HEK293 (cell line): Measurements from ENCODE around the gene CARNS1.

Experiments
- CTCF ChIA-PET: fragments of 350-600 bp; formaldehyde crosslinking; extraction: SDS; loops from one replicate; lab custom pipeline; 2021; ENCODE audit warnings: antibody characterized with exemption; lab: Yijun Ruan, JAX
- POLR2A ChIA-PET: fragments of 300-600 bp; formaldehyde crosslinking; extraction: SDS; loops from one replicate; lab custom pipeline; 2020; ENCODE audit warnings: antibody characterized with exemption, inconsistent platforms; lab: Yijun Ruan, JAX
- H3K27ac ChIP-seq: fragments of 200-500 bp; sonication (Bioruptor generic); 2 replicates; pipeline ENCODE4 v1.5.1; 2014; ENCODE audit warnings: low read depth, low read length, control low read depth, inconsistent platforms; ENCODE audit errors: extremely low read depth
- H3K36me3 ChIP-seq, 2 experiments: fragments of 200-500 bp in 1 of 2; sonication (Bioruptor generic) in 1 of 2; 1 replicate in 1 of 2; 2 replicates in 1 of 2; pipeline ENCODE4 v1.5.1; 2014 to 2017; ENCODE audit warnings: inconsistent platforms in 2 of 2, low read length in 2 of 2; ENCODE audit not compliant: control insufficient read depth in 2 of 2, insufficient read depth in 1 of 2
- H3K4me1 ChIP-seq: fragments of 200-500 bp; sonication (Bioruptor generic); 2 replicates; pipeline ENCODE4 v1.5.1; 2014; ENCODE audit warnings: mild to moderate bottlenecking, low read length, inconsistent platforms; ENCODE audit not compliant: control insufficient read depth, insufficient read depth
- H3K4me3 ChIP-seq: 2 replicates; pipeline ENCODE4 v1.5.1; 2011; ENCODE audit warnings: low read depth, mild to moderate bottlenecking, control low read depth, low read length, moderate library complexity
- H3K9me3 ChIP-seq: fragments of 200-500 bp; sonication (Bioruptor generic); 2 replicates; pipeline ENCODE4 v1.5.1; 2014; ENCODE audit warnings: low read depth, low read length, inconsistent platforms; ENCODE audit not compliant: control insufficient read depth, insufficient read depth
- EGR2 ChIP-seq: fragments of 450-650 bp; formaldehyde crosslinking; IDR thresholded peaks from 2 replicates; pipeline ENCODE4 v1.5.1; 2016; ENCODE audit warnings: low read depth, missing biosample characterization, missing genetic modification characterization
- GLIS1 ChIP-seq: fragments of 450-650 bp; formaldehyde crosslinking; IDR thresholded peaks from 2 replicates; pipeline ENCODE4 v1.5.1; 2016; ENCODE audit warnings: missing biosample characterization, missing genetic modification characterization
- GLIS2 ChIP-seq: fragments of 450-650 bp; formaldehyde crosslinking; IDR thresholded peaks from 2 replicates; pipeline ENCODE4 v1.5.1; 2016; ENCODE audit warnings: missing biosample characterization, missing genetic modification characterization
- KLF10 ChIP-seq: fragments of 450-650 bp; IDR thresholded peaks from 2 replicates; pipeline ENCODE4 v1.5.1; 2018; ENCODE audit warnings: missing biosample characterization, mild to moderate bottlenecking, missing genetic modification characterization
- KLF17 ChIP-seq: fragments of 450-650 bp; formaldehyde crosslinking; IDR thresholded peaks from 2 replicates; pipeline ENCODE4 v1.5.1; 2016; ENCODE audit warnings: missing biosample characterization, missing genetic modification characterization
- KLF8 ChIP-seq: fragments of 450-650 bp; formaldehyde crosslinking; IDR thresholded peaks from 2 replicates; pipeline ENCODE4 v1.5.1; 2016; ENCODE audit warnings: missing biosample characterization, missing genetic modification characterization
- KLF9 ChIP-seq: fragments of 450-650 bp; formaldehyde crosslinking; IDR thresholded peaks from 2 replicates; pipeline ENCODE4 v1.5.1; 2016; ENCODE audit warnings: missing biosample characterization, missing genetic modification characterization, low read depth
- MZF1 ChIP-seq: fragments of 450-650 bp; formaldehyde crosslinking; IDR thresholded peaks from 2 replicates; pipeline ENCODE4 v1.5.1; 2017; ENCODE audit warnings: missing biosample characterization, missing genetic modification characterization, borderline replicate concordance
- PATZ1 ChIP-seq: fragments of 450-650 bp; formaldehyde crosslinking; IDR thresholded peaks from 2 replicates; pipeline ENCODE4 v1.5.1; 2016; ENCODE audit warnings: missing biosample characterization, missing genetic modification characterization
- PBX3 ChIP-seq: sonication (generic); formaldehyde crosslinking; IDR thresholded peaks from 2 replicates; pipeline ENCODE4 v1.8.1; 2022; ENCODE audit warnings: mild to moderate bottlenecking, moderate library complexity, missing genetic modification reagents
- REST ChIP-seq: fragments of 450-650 bp; formaldehyde crosslinking; IDR thresholded peaks from 2 replicates; pipeline ENCODE4 v1.5.1; 2016; ENCODE audit warnings: missing biosample characterization, missing genetic modification characterization
- SP2 ChIP-seq: fragments of 450-650 bp; formaldehyde crosslinking; IDR thresholded peaks from 2 replicates; pipeline ENCODE4 v1.5.1; 2016; ENCODE audit warnings: missing biosample characterization, missing genetic modification characterization
- SP3 ChIP-seq: fragments of 450-650 bp; formaldehyde crosslinking; IDR thresholded peaks from 2 replicates; pipeline ENCODE4 v1.5.1; 2016; ENCODE audit warnings: missing biosample characterization, missing genetic modification characterization
- ZFHX2 ChIP-seq: fragments of 450-650 bp; formaldehyde crosslinking; conservative IDR thresholded peaks from 2 replicates; pipeline ENCODE4 v1.5.1; 2016; ENCODE audit warnings: missing biosample characterization, missing genetic modification characterization
- ZIC2 ChIP-seq: fragments of 450-650 bp; formaldehyde crosslinking; IDR thresholded peaks from 2 replicates; pipeline ENCODE4 v1.5.1; 2016; ENCODE audit warnings: missing biosample characterization, missing genetic modification characterization
- ZNF19 ChIP-seq: fragments of 450-650 bp; formaldehyde crosslinking; IDR thresholded peaks from 2 replicates; pipeline ENCODE4; 2016; ENCODE audit warnings: missing biosample characterization, missing genetic modification characterization, low read depth
- ZNF24 ChIP-seq: fragments of 450-650 bp; formaldehyde crosslinking; IDR thresholded peaks from 2 replicates; pipeline ENCODE4 v1.5.1; 2016; ENCODE audit warnings: missing biosample characterization, missing genetic modification characterization
- ZNF423 ChIP-seq: fragments of 450-650 bp; formaldehyde crosslinking; IDR thresholded peaks from 2 replicates; pipeline ENCODE4 v1.5.1; 2016; ENCODE audit warnings: missing biosample characterization, missing genetic modification characterization
- ZNF514 ChIP-seq: fragments of 450-650 bp; formaldehyde crosslinking; IDR thresholded peaks from 2 replicates; pipeline ENCODE4 v1.5.1; 2016; ENCODE audit warnings: missing biosample characterization, missing genetic modification characterization
- ZNF596 ChIP-seq: fragments of 450-650 bp; IDR thresholded peaks from 2 replicates; pipeline ENCODE4 v1.5.0; 2018; ENCODE audit warnings: missing biosample characterization, mild to moderate bottlenecking, missing genetic modification characterization, moderate library complexity
- ZNF639 ChIP-seq: fragments of 450-650 bp; formaldehyde crosslinking; IDR thresholded peaks from 2 replicates; pipeline ENCODE4 v1.5.1; 2016; ENCODE audit warnings: missing biosample characterization, missing genetic modification characterization
- ZNF791 ChIP-seq: fragments of 450-650 bp; formaldehyde crosslinking; IDR thresholded peaks from 2 replicates; pipeline ENCODE4 v1.5.1; 2016; ENCODE audit warnings: missing biosample characterization, missing genetic modification characterization

Gene CARNS1

GRCh38 chr11:67420147-67420645 is 4.7 kb downstream of the CARNS1 start:
- no peaks in the 10 kb centered on the region for H3K36me3 ChIP-seq
- H3K4me3 ChIP-seq = no peak overlapping the region
- H3K27ac ChIP-seq = peak overlapping the region; percentile 21; the same call in 1 of the 2 replicates
- TF ChIP-seq ZNF19 (tag by site-specific recombination) = no peak
- TF ChIP-seq GLIS2 = peak; percentile 65
- TF ChIP-seq ZNF514 (tag by site-specific recombination) = no peak
- no peak for TF ChIP-seq ZNF423 (tag by site-specific recombination)
- peak; percentile 33; the same call in 1 of the 2 replicates for TF ChIP-seq EGR2 (tag by site-specific recombination)
- TF ChIP-seq ZFHX2 (tag by site-specific recombination) = peak; percentile 53; the same call in 1 of the 2 replicates
- TF ChIP-seq SP2 (tag by site-specific recombination) = no peak
- TF ChIP-seq ZIC2 (tag by site-specific recombination) = peak; percentile 78
- peak; percentile 99 for TF ChIP-seq GLIS1
- TF ChIP-seq, all 188 proteins: peak for 5
- POLR2A ChIA-PET = interaction anchor here (0.5 to 4.4 kb wide), 9 partner anchors 10 to 66 kb away, joined by 3 to 25 read pairs (median 4); partner anchors contain the start of genes PPP1CA and TMEM134
- no peaks in the 10 kb centered on the region for H3K9me3 ChIP-seq
- no peaks in the 10 kb centered on the region; the same call in 1 of the 2 replicates for H3K4me1 ChIP-seq
- CTCF ChIA-PET = interaction anchor here (0.5 to 1.6 kb wide), 6 partner anchors 8 to 1375 kb away, joined by 3 to 5 read pairs (median 4); partner anchors contain the start of gene NUDT8

GRCh38 chr11:67420646-67421429 is 5.4 kb downstream of the CARNS1 start:
- H3K27ac ChIP-seq = peak overlapping the region; percentile 21; the same call in 1 of the 2 replicates
- H3K36me3 ChIP-seq = no peaks in the 10 kb centered on the region
- H3K4me1 ChIP-seq = no peaks in the 10 kb centered on the region; the same call in 1 of the 2 replicates
- ChIA-PET CTCF (interaction anchor here (0.5 to 1.6 kb wide), 5 partner anchors 58 to 1711 kb away, joined by 3 to 5 read pairs (median 4); partner anchors contain the start of gene NUDT8), POLR2A (interaction anchor here (0.5 to 4.4 kb wide), 9 partner anchors 10 to 67 kb away, joined by 3 to 25 read pairs (median 4); partner anchors contain the start of genes PPP1CA and TMEM134)
- H3K9me3 ChIP-seq = no peaks in the 10 kb centered on the region
- peak overlapping the region; percentile 27 for H3K4me3 ChIP-seq
- TF ChIP-seq EGR2 (tag by site-specific recombination) = 0 out of 2 replicates have a peak, but pooled peaks have one; percentile 29
- peak; percentile 41; the same call in 1 of the 2 replicates for TF ChIP-seq GLIS2
- no peak for TF ChIP-seq KLF17 (tag by site-specific recombination)
- TF ChIP-seq KLF8 = peak; percentile 40; the same call in 1 of the 2 replicates
- peak; percentile 80 for TF ChIP-seq KLF9 (tag by site-specific recombination)
- no peak for TF ChIP-seq REST (tag by site-specific recombination)
- peak; percentile 86 for TF ChIP-seq SP2 (tag by site-specific recombination)
- TF ChIP-seq PBX3 (CRISPR knock-in tag) = 0 out of 2 replicates have a peak, but pooled peaks have one; percentile 28
- TF ChIP-seq SP3 (tag by site-specific recombination) = peak; percentile 95
- TF ChIP-seq PATZ1 = 0 out of 2 replicates have a peak, but pooled peaks have one; percentile 22
- TF ChIP-seq ZFHX2 (tag by site-specific recombination) = peak; percentile 80
- peak; percentile 42 for TF ChIP-seq GLIS1
- 0 out of 2 replicates have a peak, but pooled peaks have one; percentile 23 for TF ChIP-seq ZNF596 (tag by site-specific recombination)
- TF ChIP-seq ZNF791 (tag by site-specific recombination) = no peak
- no peak for TF ChIP-seq ZNF639 (tag by site-specific recombination)
- TF ChIP-seq MZF1 (tag by site-specific recombination) = no peak
- 0 out of 2 replicates have a peak, but pooled peaks have one; percentile 13 for TF ChIP-seq KLF10
- no peak for TF ChIP-seq ZNF24 (tag by site-specific recombination)
